Measurements from ENCODE around the gene BABAM1. TPM values are rescaled to one million over a fixed set of nuclear protein-coding genes. Genes with fewer than 3 reads are reported as not detected.

The BABAM1 gene
- total and polyA plus RNA-seq, 9 of the 15 experiments (the other 6 are each of a cell fraction or from before 2014, with no cell fraction given) = 14.7 to 160 (median 113) TPM

DNA sequence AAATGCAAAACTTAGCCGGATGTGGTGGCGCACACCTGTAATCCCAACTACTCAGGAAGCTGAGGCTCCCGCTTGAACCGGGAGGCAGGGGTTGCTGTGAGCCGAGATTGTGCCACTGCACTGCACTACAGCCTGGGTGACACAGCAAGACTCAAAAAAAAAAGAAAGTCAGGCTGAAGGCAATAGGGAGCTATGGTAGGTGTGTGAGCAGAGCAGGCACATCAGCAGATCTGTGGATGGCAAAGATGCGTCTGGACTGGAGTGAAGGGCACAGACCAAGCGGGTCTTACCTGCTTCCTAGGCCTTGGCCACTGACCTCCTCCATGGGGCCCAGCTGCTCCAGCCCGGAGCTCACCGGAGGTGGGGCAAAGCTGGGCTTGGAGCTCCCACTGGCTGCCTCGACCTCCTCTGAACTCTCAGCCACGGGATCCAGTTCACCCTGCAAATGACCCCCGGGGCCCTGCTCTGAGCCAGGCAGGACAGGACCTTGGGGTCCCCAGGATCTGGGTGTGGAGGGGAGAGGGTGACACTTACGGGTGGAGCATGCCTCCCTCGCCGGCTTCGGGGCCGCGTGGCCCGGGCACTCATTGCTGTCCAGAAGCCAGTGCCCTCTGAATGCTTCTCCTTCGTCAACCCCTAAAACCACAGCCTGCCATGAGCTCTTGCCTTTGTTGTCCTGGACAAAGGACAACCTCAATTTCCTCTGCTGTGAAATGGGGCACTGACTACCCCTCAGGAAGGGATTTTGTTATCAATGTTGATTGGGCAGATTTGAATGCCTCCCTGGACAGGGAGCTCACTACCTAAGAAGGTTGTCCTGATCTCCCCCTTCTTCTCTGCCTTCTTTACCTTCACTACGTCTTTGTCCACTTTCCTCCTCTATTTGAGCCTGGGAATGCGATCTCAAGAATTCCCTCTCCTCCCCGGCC lies 3.3 kb upstream of the BABAM1 start (continued):
- TF ChIP-seq NR2C2 (CRISPR knock-in tag; IDR thresholded peaks at IDR 0.05) (no peak), NR2C2 (tag; IDR thresholded peaks at IDR 0.05) (no peak), CSDE1 (IDR thresholded peaks at IDR 0.05) (no peak), ESRRA (IDR thresholded peaks at IDR 0.05; ENCODE audit: borderline replicate concordance, low read depth) (peak; percentile 29; the same call in 1 of the 2 replicates), PTBP1 (IDR thresholded peaks at IDR 0.05; ENCODE audit: low read depth, low read length) (0 out of 2 replicates have a peak, but pooled peaks have one; percentile 74), ZNF175 (CRISPR knock-in tag; IDR thresholded peaks at IDR 0.05; ENCODE audit: low read depth) (no peak)

DNA sequence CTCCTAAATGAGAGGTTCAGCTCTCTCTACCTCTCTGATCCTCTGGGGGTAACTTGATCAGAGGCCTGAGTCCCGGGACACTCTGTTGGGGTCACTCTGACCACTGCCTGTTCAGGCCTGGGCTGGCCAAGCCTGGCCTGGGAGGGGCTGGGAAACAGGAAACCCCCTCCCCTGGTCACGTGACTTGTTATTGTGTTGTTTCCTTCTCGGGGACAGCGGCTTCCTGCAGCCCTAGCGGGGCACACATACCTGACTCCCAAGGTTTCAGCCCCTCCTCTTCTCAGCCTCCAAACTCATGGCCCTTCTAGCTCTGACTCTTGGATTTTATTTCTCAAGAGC lies 2.6 kb upstream of the BABAM1 start, which contains the start of gene USHBP1:
TSS of gene USHBP1 (minus strand) at position 105 of the 339 bp plus-strand sequence. CDS start 446 bp downstream, outside the sequence.
- Histone ChIP-seq H3K27me3 (ENCODE audit: control insufficient read depth in 2 of 2, insufficient read depth in 2 of 2, low read length in 2 of 2) (no peaks in the 10 kb centered on the region), H3K9ac (ENCODE audit: insufficient read depth in 1 of 2, low read depth in 2 of 2, low read length in 2 of 2) (peak within 1 kb of the TSS in 1 of 2 experiments; percentile 67; a peak in 2 of 4 replicates), H3K79me2 (ENCODE audit: control insufficient read depth, insufficient read depth, low read length) (peaks cover 19% of the 10 kb centered on the region), H3K9me1 (ENCODE audit: control insufficient read depth, insufficient read depth, low read length) (no peaks in the 10 kb centered on the region), H3K4me1 (replicated peaks in 1 of 2; ENCODE audit: control insufficient read depth in 2 of 2, insufficient read depth in 2 of 2, low read length in 2 of 2) (peaks cover 3 to 25% of the 10 kb centered on the region in 2 experiments; a peak in 3 of 5 replicates), H3K36me3 (ENCODE audit: control insufficient read depth, insufficient read depth, low read length) (peaks cover 9% of the 10 kb centered on the region; the same call in 1 of the 3 replicates), H3K4me2 (ENCODE audit: insufficient read depth, low read length) (no peak within 1 kb of the TSS), H3K27ac (ENCODE audit: extremely low read depth, low read depth, low read length) (peak within 1 kb of the TSS; percentile 7; the same call in 1 of the 3 replicates), H3K9me3 (replicated peaks; ENCODE audit: control insufficient read depth, insufficient read depth, low read depth, low read length) (no peaks in the 10 kb centered on the region), H3K4me3 (no peak within 1 kb of the TSS), H2AFZ (ENCODE audit: low read depth, low read length) (peak within 1 kb of the TSS; percentile 74), H4K20me1 (replicated peaks; ENCODE audit: control insufficient read depth, insufficient read depth, low read length) (no peaks in the 10 kb centered on the region)
- no peak for FAIRE-seq
- no peak for DNase-seq (ENCODE audit: extremely low read depth in 1 of 4, low spot score in 3 of 4)
- in situ Hi-C loops (cut with MboI) (no loop called here), intact Hi-C loops (cut with micrococcal nuclease) (no loop called here)
- no peak for ATAC-seq
- no TSS peak for BruUV-seq (replicated peaks)
- no peak for TF ChIP-seq PRMT5 (CRISPR knock-in tag; IDR thresholded peaks at IDR 0.05)
- TF ChIP-seq RAD51 (IDR thresholded peaks at IDR 0.05; ENCODE audit: borderline replicate concordance, low read depth) = peak; percentile 85
- TF ChIP-seq RAD21 (CRISPR knock-in tag; conservative IDR thresholded peaks at IDR 0.05 in 1 of 2, IDR thresholded peaks at IDR 0.05 in 1 of 2) = no peak
- TF ChIP-seq, protein P1, sequence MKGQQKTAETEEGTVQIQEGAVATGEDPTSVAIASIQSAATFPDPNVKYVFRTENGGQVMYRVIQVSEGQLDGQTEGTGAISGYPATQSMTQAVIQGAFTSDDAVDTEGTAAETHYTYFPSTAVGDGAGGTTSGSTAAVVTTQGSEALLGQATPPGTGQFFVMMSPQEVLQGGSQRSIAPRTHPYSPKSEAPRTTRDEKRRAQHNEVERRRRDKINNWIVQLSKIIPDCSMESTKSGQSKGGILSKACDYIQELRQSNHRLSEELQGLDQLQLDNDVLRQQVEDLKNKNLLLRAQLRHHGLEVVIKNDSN (CRISPR knock-in tag; IDR thresholded peaks at IDR 0.05) = peak; percentile 58; the same call in 1 of the 2 replicates
- peak; percentile 73 for TF ChIP-seq TOE1 (IDR thresholded peaks at IDR 0.05; ENCODE audit: borderline replicate concordance)
- no peak for TF ChIP-seq TOE1 (CRISPR knock-in tag; IDR thresholded peaks at IDR 0.05; ENCODE audit: borderline replicate concordance, low read depth)
- TF ChIP-seq ZBTB7A (IDR thresholded peaks at IDR 0.05; ENCODE audit: borderline replicate concordance, control insufficient read depth, low read depth, low read length) = 0 out of 2 replicates have a peak, but pooled peaks have one; percentile 44
- peak; percentile 48 for TF ChIP-seq CBFA2T2 (conservative IDR thresholded peaks at IDR 0.05)
- TF ChIP-seq, protein P2, sequence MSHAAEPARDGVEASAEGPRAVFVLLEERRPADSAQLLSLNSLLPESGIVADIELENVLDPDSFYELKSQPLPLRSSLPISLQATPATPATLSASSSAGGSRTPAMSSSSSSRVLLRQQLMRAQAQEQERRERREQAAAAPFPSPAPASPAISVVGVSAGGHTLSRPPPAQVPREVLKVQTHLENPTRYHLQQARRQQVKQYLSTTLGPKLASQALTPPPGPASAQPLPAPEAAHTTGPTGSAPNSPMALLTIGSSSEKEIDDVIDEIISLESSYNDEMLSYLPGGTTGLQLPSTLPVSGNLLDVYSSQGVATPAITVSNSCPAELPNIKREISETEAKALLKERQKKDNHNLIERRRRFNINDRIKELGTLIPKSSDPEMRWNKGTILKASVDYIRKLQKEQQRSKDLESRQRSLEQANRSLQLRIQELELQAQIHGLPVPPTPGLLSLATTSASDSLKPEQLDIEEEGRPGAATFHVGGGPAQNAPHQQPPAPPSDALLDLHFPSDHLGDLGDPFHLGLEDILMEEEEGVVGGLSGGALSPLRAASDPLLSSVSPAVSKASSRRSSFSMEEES (CRISPR knock-in tag; IDR thresholded peaks at IDR 0.05) = peak; percentile 94
- CTCF ChIA-PET (ENCODE audit: low intra/inter-chr PET ratio) = no interaction called here
- 57% methylated on average over 5 of the region's 5 CpGs for WGBS (ENCODE audit: insufficient coverage, low coverage, missing lambda C conversion rate)
- POLR2A ChIA-PET = interaction anchor here (0.6 to 1.0 kb wide), 3 partner anchors 36 to 450 kb away, joined by 3 read pairs; no protein-coding TSS in a partner anchor

Measured in K562 (cell line).